ENCODE data around the gene FAM50A.
A peak's percentile ranks its signal among the peaks of the same experiment; 100 is the strongest.

The FAM50A gene

DNA sequence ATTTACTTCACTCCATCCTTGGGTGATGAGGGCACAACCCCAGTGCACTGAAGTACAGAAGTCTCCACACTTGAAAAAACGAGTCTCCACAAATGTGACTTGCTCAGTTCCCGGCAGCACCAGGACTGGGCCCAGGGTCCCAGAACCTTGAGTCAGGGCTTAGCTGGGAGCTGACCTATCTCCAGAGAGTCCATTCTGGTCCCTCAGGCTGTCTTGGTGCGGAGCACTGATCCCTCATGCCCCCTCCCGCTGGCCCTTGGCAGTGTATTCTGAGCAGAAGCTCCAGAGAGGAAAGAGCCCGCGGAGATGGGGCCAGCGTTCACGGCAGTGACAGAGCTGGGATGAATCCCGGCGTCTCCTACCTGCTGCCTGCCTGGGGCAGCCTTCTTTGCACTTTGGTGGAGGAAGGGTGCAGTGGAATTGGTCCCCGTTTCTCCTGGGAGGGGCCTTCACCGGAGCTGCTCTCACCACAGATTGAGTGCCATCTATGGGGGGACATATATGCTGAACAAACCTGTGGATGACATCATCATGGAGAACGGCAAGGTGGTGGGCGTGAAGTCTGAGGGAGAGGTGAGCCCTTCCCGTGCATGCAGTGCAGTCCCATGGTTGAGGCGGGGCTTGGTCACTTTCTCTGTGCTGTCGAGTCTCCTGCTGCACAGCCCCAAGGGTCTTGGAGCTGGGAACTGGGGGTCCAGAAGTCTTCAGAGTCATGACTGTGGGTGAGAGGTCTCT lies 3.2 kb upstream of the FAM50A start:
- DNase-seq, result no peak

DNA sequence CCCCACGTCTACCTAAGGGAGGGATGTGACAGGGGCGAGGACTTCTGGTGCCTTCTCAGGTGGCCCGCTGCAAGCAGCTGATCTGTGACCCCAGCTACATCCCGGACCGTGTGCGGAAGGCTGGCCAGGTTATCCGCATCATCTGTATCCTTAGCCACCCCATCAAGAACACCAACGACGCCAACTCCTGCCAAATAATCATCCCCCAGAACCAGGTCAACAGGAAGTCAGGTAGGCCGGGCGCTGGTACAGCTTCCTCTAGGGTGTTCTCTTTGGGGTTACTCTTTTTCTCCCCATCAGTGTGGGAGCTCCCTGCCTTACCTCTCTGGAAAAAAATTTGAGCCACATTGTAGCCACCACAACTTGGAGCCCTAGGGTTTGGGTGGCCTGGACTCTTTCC lies 2.4 kb upstream of the FAM50A start:
- DNase-seq, result no peak

GRCh38 chrX:154441984-154442707 lies 1.8 kb upstream of the FAM50A start:
- no peak for DNase-seq

GRCh38 chrX:154443479-154443910 lies 446 bp upstream of the FAM50A start:
- no peak for DNase-seq

DNA sequence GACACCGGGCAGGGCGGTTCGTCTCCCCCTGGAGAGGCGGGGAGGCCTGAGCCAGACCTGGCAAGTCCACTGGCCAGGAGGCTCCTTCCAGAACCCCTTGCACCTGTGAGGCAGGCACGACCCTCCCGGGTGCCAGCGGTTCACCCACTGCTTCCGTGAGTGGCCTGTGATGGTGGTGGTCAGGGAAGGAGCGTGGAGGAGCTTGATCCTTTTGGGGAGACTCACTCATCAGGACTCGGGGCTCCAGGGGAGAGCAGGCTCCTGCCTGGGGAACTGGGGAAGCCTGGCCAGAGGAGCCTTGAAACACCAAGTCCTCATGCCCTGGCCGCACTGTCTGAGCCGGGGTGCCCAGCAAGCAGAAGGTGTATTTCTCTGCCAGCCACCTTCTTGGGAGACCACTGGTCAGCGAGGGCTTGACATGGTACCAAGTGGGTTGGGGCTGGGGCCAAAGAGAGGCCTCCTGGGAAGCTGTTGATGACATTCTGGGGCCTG lies 860 bp downstream of the FAM50A start:
- DNase-seq, result no peak

- DNase-seq, result no peak
These were observed 1.8 kb downstream of the FAM50A start for GRCh38 chrX:154445776-154446175.

GRCh38 chrX:154446430-154446829 lies 2.5 kb downstream of the FAM50A start:
- DNase-seq, result no peak

DNA sequence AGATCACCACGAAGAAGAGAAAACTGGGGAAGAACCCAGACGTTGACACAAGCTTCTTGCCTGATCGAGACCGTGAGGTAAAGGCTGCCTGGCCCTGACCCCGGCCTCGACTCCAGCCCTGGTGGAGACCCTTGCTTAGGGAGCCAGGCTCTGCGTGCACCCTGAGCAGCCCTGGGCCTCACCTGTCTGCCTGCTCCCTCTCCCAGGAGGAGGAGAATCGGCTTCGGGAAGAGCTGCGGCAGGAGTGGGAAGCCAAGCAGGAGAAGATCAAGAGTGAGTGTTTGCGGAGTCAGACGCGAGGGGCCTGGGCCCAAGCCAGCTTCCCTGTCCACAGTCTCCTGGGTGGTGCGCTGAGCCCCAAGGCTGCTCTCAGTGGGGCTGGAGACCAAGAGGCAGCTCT lies 4.5 kb downstream of the FAM50A start:
- DNase-seq, result no peak

- no peak for DNase-seq
These were observed 5.7 kb downstream of the FAM50A start for GRCh38 chrX:154449618-154450017.

DNA sequence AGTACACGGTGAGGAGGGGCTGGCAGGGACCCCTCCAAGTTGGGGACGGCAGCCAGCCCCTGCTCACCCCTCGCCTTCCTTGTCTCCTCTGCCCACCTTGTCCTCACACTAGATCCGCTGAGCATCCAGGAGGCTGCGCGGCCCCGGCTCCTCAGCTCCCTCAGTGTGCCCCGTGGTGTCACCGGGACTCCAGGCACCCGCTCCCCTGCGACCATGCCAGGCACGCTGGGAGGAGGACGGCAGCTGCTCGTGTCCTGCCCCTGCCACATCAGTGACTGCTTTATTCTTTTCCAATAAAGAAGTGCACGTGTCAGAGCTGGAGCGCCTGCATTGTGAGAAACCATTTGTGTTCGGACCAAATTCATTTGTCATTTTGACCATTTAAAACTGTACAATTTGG lies 6.4 kb downstream of the FAM50A start:
- DNase-seq, result no peak

DNA sequence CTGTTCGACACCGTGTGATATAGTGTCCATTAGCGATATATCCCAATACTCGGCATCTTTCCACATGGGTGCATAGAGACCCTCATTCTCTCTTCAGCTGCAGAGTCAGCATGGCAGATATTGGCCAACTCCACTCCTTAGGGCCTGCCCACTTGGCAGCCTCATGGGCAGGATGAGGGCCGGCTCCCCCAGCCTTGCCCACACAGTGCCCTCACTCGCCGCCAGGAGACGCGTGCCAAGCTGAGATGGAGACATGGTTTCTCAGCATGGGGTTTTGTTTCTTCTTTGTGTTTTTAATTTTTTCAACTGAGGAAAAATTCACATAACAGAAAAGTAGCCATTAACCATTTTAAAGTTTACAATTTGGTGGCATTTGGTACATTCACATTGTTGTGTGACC lies 8.9 kb downstream of the FAM50A start:
- no peak for DNase-seq

- peak; percentile 27 to 70 (median 54) for DNase-seq
These were observed 13.7 kb downstream of the FAM50A start for GRCh38 chrX:154457491-154458115.

- DNase-seq, result peak; percentile 60 to 81 (median 75)
These were observed 14.4 kb downstream of the FAM50A start, which contains the start of gene PLXNA3 for GRCh38 chrX:154458116-154458953. Gene PLXNA3 (plus strand): TSS chrX:154458281. CDS start chrX:154460184, 1,903 bp downstream.

GRCh38 chrX:154458954-154459778 lies 15.2 kb downstream of the FAM50A start:
- DNase-seq, result peak in 2 of 3 donors; percentile 17 to 25

DNA sequence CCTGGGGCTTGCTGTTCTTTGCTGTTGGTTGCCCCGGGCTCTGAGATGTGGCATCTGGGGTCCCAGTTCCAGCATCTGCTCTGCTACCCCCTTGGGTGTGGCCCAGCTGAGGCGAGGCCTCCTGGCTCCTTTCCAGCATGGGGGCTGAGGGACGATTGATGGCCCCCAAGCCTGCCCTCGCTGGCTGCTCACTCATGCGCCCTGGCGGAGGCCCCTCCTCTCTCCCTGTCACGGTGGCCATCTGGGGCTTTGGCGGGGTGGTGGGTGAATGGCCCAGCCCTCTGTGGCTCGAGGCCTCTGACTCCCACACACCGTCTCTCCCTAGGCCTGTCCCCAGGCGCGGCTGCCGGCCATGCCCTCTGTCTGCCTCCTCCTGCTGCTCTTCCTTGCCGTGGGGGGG lies 15.9 kb downstream of the FAM50A start:
- no peak for DNase-seq

GRCh38 chrX:154460326-154460725 lies 16.4 kb downstream of the FAM50A start:
- no peak for DNase-seq

- no peak for DNase-seq
These were observed 18.5 kb downstream of the FAM50A start for GRCh38 chrX:154462396-154462795.

GRCh38 chrX:154463611-154464220 lies 19.8 kb downstream of the FAM50A start:
- no peak for DNase-seq

- no peak for DNase-seq
These were observed 20.9 kb downstream of the FAM50A start for GRCh38 chrX:154464806-154465365.

- no peak for DNase-seq
These were observed 21.7 kb downstream of the FAM50A start for GRCh38 chrX:154465601-154466000.

DNA sequence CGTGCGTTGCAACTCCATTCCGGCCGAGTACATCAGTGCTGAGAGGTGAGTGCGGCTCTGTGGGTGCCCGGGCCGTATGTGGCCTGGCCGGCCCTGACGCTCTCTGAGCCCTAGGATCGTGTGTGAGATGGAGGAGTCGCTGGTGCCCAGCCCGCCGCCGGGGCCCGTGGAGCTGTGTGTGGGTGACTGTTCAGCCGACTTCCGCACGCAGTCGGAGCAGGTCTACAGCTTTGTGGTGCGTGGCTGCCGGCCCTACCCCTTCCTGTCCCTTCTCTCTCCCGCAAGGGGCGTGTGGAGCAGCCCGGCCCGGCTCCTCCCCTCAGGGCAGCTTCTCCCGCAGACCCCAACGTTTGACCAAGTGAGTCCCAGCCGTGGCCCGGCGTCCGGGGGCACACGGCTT lies 22.1 kb downstream of the FAM50A start:
- DNase-seq, result no peak
